K562 (cell line): ENCODE results near the gene GRK4. TPM values are rescaled to one million over a fixed set of nuclear protein-coding genes. Genes with fewer than 3 reads are reported as not detected.

Experiments used
- CCAR2 ChIP-seq: fragments of 200-400 bp; formaldehyde crosslinking; IDR thresholded peaks from 2 replicates; pipeline ENCODE4 v1.6.1; 2017; ENCODE audit warnings: mild to moderate bottlenecking, low read depth, low read length
- HLTF ChIP-seq: fragments of 450-650 bp; IDR thresholded peaks from 2 replicates; pipeline ENCODE4 v1.6.1; 2016
- KDM5B ChIP-seq: fragments of 200-600 bp; sonication (generic); IDR thresholded peaks from 2 replicates; pipeline ENCODE4 v1.6.1; 2012; ENCODE audit warnings: low read depth, mild to moderate bottlenecking, moderate library complexity, low read length, control low read depth, inconsistent platforms; ENCODE audit not compliant: insufficient replicate concordance
- MAX ChIP-seq: sonication (generic); formaldehyde crosslinking; IDR thresholded peaks from 2 replicates; pipeline ENCODE4 v1.9.0; 2022; ENCODE audit warnings: mild to moderate bottlenecking, missing genetic modification reagents
- MNT ChIP-seq, 2 experiments: fragments of 450-650 bp; conservative IDR thresholded peaks; 2 replicates each; pipeline ENCODE4 v1.6.1; 2017; ENCODE audit warnings: mild to moderate bottlenecking in 2 of 2, moderate library complexity in 2 of 2
- NCOA4 ChIP-seq: fragments of 450-650 bp; IDR thresholded peaks from 2 replicates; pipeline ENCODE4 v1.6.1; 2018; ENCODE audit warnings: mild to moderate bottlenecking; ENCODE audit not compliant: partially characterized antibody
- SMAD4 ChIP-seq: fragments of 250-450 bp; sonication (Bioruptor Pico); conservative IDR thresholded peaks from 2 replicates; pipeline ENCODE4 v1.8.0; 2021; ENCODE audit warnings: inconsistent platforms, mild to moderate bottlenecking, moderate library complexity
- SOX6 ChIP-seq: fragments of 450-650 bp; IDR thresholded peaks from 2 replicates; pipeline ENCODE4 v1.6.1; 2014; ENCODE audit warnings: mild to moderate bottlenecking
- TAL1 ChIP-seq: fragments of 450-650 bp; IDR thresholded peaks from 2 replicates; pipeline ENCODE4 v1.6.1; 2016; ENCODE audit warnings: mild to moderate bottlenecking
- TBL1XR1 ChIP-seq, 2 experiments: IDR thresholded peaks; 2 replicates each; pipeline ENCODE4 v1.6.1; 2012; ENCODE audit warnings: improper control_type of control experiment in 2 of 2, low read length in 2 of 2, mild to moderate bottlenecking in 1 of 2
- TFAM ChIP-seq: fragments of 250-450 bp; sonication (Bioruptor Pico); conservative IDR thresholded peaks from 2 replicates; pipeline ENCODE4 v1.5.0; 2021; ENCODE audit warnings: mild to moderate bottlenecking, moderate library complexity
- TRIM24 ChIP-seq, 2 experiments: fragments of 450-650 bp; IDR thresholded peaks; 2 replicates each; pipeline ENCODE4 v1.6.1; 2016
- polyA plus RNA-seq, 8 experiments: library from polyadenylated mRNA; depleted of rRNA in 4 of 8; stranded (reverse) in 5 of 8; unstranded in 3 of 8; fragments of >200 nt; fragmentation: Nextera tagmentation in 2 of 8; fragmentation: Illumina TruSeq in 1 of 8; extraction: Ambion mirVana in 2 of 8; extraction: Trizol in 1 of 8; gene quantifications; 2 replicates each; pipeline versions ENCODE4 v1.2.1 to v1.2.3, GENCODE V29; 2011 to 2014; ENCODE audit warnings: inconsistent platforms in 1 of 8, missing spikeins in 1 of 8
- total RNA-seq, 7 experiments: library from RNA; depleted of rRNA in 6 of 7; stranded (reverse); fragments of >200 nt in 6 of 7; fragmentation: Illumina TruSeq in 2 of 7; extraction: Trizol in 2 of 7; gene quantifications; 2 replicates each; pipeline versions ENCODE4 v1.2.1 to v1.2.3, GENCODE V29; 2011 to 2021; ENCODE audit warnings: low replicate concordance in 1 of 7

The GRK4 gene
- total and polyA plus RNA-seq, 9 of the 15 experiments (the other 6 are each of a cell fraction or from before 2014, with no cell fraction given), result 1.1 to 4.8 (median 2.6) TPM

GRCh38 chr4:3079694-3080123 is 116.3 kb downstream of the GRK4 start (continued):
- TF ChIP-seq TBL1XR1 (IDR thresholded peaks at IDR 0.05; ENCODE audit: low read length in 2 of 2) (peak in 1 of 2 experiments; percentile 37; a peak in 1 of 4 replicates), TAL1 (peak; percentile 84), CCAR2 (no peak), SMAD4 (CRISPR knock-in tag) (peak; percentile 64; the same call in 1 of the 2 replicates), KDM5B (no peak), MNT (conservative IDR thresholded peaks at IDR 0.05) (peak in 1 of 2 experiments; percentile 66; a peak in 2 of 4 replicates), TRIM24 (IDR thresholded peaks at IDR 0.05) (peak; percentile 18 to 64; a peak in 1 of 4 replicates), SOX6 (peak; percentile 81), NCOA4 (no peak), TFAM (CRISPR knock-in tag) (no peak), MAX (0 out of 2 replicates have a peak, but pooled peaks have one; percentile 37), HLTF (no peak)
